ENCODE measurements around the gene ZSCAN16. TPM values are rescaled to one million over a fixed set of nuclear protein-coding genes. Genes with fewer than 3 reads are reported as not detected.
A peak's percentile ranks its signal among the peaks of the same experiment; 100 is the strongest.

The ZSCAN16 gene
- total and polyA plus RNA-seq, 2 of the 13 experiments (the other 11 are each of a cell fraction or from before 2014, with no cell fraction given) = 5.7 to 12.7 TPM

DNA sequence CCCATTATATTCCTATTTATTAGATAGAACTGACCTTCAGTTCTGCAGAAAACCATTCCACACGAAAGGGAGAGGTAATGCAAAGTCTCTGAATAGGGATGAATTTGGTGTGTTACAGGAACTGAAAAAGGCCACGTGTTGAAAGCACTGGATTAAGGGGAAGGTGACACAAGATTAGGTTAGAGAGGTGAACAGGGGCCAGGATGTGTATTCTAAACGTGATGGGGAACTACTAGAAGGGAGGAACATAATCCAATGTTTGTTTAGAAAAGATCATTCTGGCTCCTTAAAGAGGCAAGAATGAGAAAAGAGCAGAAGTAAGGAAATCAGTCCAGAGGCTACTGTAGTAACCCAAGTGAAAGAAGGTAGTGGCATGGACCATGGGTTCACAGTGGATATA is 11.0 kb downstream of the ZSCAN16 start:
- in situ Hi-C loops (cut with HindIII; ENCODE audit: extremely low pct_ligation_motif_present, low pct_unique_long_range_greater_than_20kb) = loop anchor here (5.0 kb wide), 1 partner anchor 117 kb away; the partner anchor contains the start of gene ZKSCAN4

More for the DNA sequence above, 11.0 kb downstream of the ZSCAN16 start:
- CTCF ChIA-PET (ENCODE audit: low intra/inter-chr PET ratio, low total read pairs) = interaction anchor here (0.9 kb wide), 1 partner anchor 221 kb away, joined by 3 read pairs; no protein-coding TSS in a partner anchor
- intact Hi-C loops (cut with micrococcal nuclease; ENCODE audit: unreplicated experiment) = no loop called here
- H2AFZ ChIP-seq (ENCODE audit: low read length) = no peak overlapping the region
- H3K36me3 ChIP-seq (replicated peaks in 1 of 2; ENCODE audit: control insufficient read depth in 1 of 2, insufficient read depth in 2 of 2, low read length in 2 of 2) = 0 out of 5 replicates have a peak, but pooled peaks cover 1 to 7% of the 10 kb centered on the region in 2 experiments
- H3K27me3 ChIP-seq (ENCODE audit: control insufficient read depth in 1 of 2, insufficient read depth in 2 of 2, low read length in 2 of 2) = no peaks in the 10 kb centered on the region; a peak in 1 of 5 replicates
- peak overlapping the region; percentile 81 for H3K4me2 ChIP-seq (ENCODE audit: low read depth, low read length)
- ATAC-seq (no peak), FAIRE-seq (no peak), DNase-seq (ENCODE audit: low spot score) (no peak)
- H4K20me1 ChIP-seq (ENCODE audit: insufficient read depth, low read length) = no peaks in the 10 kb centered on the region
- H3K4me3 ChIP-seq (replicated peaks in 1 of 3; ENCODE audit: insufficient read depth in 1 of 3, low read depth in 2 of 3, low read length in 3 of 3) = peak overlapping the region; percentile 81 to 91 (median 86); a peak in 5 of 6 replicates
- no TSS peak for BruUV-seq (replicated peaks)
- POLR2A ChIA-PET = interaction anchor here (1.6 to 3.8 kb wide), 2 partner anchors 10 to 248 kb away, joined by 5 to 38 read pairs; partner anchors contain the start of gene ZSCAN16
- peak overlapping the region; percentile 10 for H3K27ac ChIP-seq (ENCODE audit: extremely low read length, insufficient read depth, low read length)
- H3K79me2 ChIP-seq (ENCODE audit: insufficient read depth, low read length) = peaks cover 32% of the 10 kb centered on the region
- WGBS (ENCODE audit: low lambda C conversion rate) = 43% methylated on average over 3 of the region's 3 CpGs
- peak overlapping the region; percentile 90 for H3K9ac ChIP-seq (ENCODE audit: insufficient read depth, low read depth, low read length)
- TF ChIP-seq ZNF614 (CRISPR knock-in tag; IDR thresholded peaks at IDR 0.05; ENCODE audit: borderline replicate concordance) (no peak), RXRB (CRISPR knock-in tag; IDR thresholded peaks at IDR 0.05; ENCODE audit: borderline replicate concordance) (no peak), MIER3 (CRISPR knock-in tag; IDR thresholded peaks at IDR 0.05; ENCODE audit: borderline replicate concordance) (no peak), E2F2 (CRISPR knock-in tag; IDR thresholded peaks at IDR 0.05; ENCODE audit: borderline replicate concordance) (no peak), RFX1 (IDR thresholded peaks at IDR 0.05) (no peak), ZFP62 (CRISPR knock-in tag; IDR thresholded peaks at IDR 0.05) (no peak), EED (CRISPR knock-in tag; IDR thresholded peaks at IDR 0.05) (no peak), ZBTB14 (CRISPR knock-in tag; IDR thresholded peaks at IDR 0.05) (no peak), KDM6A (CRISPR knock-in tag; IDR thresholded peaks at IDR 0.05; ENCODE audit: low read depth) (no peak), TP53 (CRISPR knock-in tag; conservative IDR thresholded peaks at IDR 0.05) (no peak), CBX1 (IDR thresholded peaks at IDR 0.05; ENCODE audit: low read depth) (no peak), KLF15 (CRISPR knock-in tag; IDR thresholded peaks at IDR 0.05; ENCODE audit: borderline replicate concordance) (no peak), GFI1 (CRISPR knock-in tag; IDR thresholded peaks at IDR 0.05; ENCODE audit: borderline replicate concordance) (no peak), GABPB1 (CRISPR knock-in tag; IDR thresholded peaks at IDR 0.05) (no peak), ZBTB1 (CRISPR knock-in tag; IDR thresholded peaks at IDR 0.05; ENCODE audit: borderline replicate concordance) (no peak), PAXIP1 (CRISPR knock-in tag; conservative IDR thresholded peaks at IDR 0.05) (no peak)
- TF ChIP-seq, protein P1, sequence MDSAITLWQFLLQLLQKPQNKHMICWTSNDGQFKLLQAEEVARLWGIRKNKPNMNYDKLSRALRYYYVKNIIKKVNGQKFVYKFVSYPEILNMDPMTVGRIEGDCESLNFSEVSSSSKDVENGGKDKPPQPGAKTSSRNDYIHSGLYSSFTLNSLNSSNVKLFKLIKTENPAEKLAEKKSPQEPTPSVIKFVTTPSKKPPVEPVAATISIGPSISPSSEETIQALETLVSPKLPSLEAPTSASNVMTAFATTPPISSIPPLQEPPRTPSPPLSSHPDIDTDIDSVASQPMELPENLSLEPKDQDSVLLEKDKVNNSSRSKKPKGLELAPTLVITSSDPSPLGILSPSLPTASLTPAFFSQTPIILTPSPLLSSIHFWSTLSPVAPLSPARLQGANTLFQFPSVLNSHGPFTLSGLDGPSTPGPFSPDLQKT (CRISPR knock-in tag; IDR thresholded peaks at IDR 0.05; ENCODE audit: borderline replicate concordance) = no peak
- TF ChIP-seq, protein P2, sequence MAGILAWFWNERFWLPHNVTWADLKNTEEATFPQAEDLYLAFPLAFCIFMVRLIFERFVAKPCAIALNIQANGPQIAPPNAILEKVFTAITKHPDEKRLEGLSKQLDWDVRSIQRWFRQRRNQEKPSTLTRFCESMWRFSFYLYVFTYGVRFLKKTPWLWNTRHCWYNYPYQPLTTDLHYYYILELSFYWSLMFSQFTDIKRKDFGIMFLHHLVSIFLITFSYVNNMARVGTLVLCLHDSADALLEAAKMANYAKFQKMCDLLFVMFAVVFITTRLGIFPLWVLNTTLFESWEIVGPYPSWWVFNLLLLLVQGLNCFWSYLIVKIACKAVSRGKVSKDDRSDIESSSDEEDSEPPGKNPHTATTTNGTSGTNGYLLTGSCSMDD (CRISPR knock-in tag; IDR thresholded peaks at IDR 0.05) = no peak
- no peaks in the 10 kb centered on the region for H3K9me3 ChIP-seq (ENCODE audit: low read length)
- H3K4me1 ChIP-seq (ENCODE audit: insufficient read depth, low read length) = peaks cover 49% of the 10 kb centered on the region
